Stimulated activated CD4-positive, alpha-beta T cell treated with anti-CD3 and anti-CD28 coated beads, TNF-alpha, amount 100 ng/mL, for 24 hours (primary cell): ENCODE measurements around the gene GRID2IP.
A peak's percentile ranks its signal among the peaks of the same experiment; 100 is the strongest.
"Not testable (repeated sequence)": the region's sequence is repeated elsewhere in the genome, so short reads cannot be mapped to it uniquely, and the experiment has no call there.

ENCODE experiments used
- DNase-seq, 3 experiments: peaks; one replicate each; pipeline ENCODE4 v3.0.0-alpha.2; 2020; ENCODE audit warnings: low read depth in 3 of 3

Gene GRID2IP

DNA sequence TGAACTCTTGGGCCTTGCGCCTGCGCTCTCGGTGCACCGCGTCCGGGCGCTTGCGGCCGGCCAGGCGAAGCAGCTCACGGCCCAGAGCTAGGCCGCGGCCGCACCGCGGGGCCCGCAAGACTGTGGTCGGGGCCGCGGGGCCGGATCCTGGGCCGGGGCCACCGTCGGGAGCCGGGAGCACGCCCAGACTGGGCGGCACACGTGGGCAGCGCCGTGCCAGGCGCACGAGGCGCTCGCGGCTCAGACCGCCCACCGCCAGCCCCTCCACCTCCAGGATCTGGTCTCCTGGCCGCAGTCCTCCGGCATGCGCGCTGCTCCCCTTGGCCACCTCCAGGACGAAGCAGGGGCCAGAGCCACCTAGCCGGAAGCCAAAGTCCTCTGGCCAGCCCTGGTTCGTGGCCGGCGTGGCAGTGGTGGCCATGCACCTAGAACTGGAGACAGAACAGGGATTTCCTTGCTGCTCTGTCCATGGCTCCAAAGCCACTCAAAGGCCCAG lies at the start of gene GRID2IP:
GRID2IP (minus strand) TSS at position 446 of the 496 bp plus-strand sequence; CDS start at position 421, 25 bp downstream.
- DNase-seq, result no peak

DNA sequence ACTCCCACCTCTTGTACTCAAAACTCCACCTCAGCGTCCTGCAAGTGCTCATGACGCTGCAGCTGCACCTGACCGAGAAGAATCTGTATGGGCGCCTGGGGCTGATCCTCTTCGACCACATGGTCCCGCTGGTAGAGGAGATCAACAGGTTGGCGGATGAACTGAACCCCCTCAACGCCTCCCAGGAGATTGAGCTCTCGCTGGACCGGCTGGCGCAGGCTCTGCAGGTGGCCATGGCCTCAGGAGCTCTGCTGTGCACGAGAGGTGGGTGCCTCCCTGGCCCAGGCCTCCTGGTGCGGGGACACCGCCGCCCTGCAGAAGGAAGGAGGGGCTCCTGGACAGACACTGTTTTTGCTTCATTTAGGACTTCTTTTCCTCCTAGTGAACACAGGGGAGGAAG lies 48.8 kb upstream of the GRID2IP start:
- DNase-seq, result no peak

GRCh38 chr7:6590645-6591110 lies 39.4 kb upstream of the GRID2IP start:
- no peak for DNase-seq

DNA sequence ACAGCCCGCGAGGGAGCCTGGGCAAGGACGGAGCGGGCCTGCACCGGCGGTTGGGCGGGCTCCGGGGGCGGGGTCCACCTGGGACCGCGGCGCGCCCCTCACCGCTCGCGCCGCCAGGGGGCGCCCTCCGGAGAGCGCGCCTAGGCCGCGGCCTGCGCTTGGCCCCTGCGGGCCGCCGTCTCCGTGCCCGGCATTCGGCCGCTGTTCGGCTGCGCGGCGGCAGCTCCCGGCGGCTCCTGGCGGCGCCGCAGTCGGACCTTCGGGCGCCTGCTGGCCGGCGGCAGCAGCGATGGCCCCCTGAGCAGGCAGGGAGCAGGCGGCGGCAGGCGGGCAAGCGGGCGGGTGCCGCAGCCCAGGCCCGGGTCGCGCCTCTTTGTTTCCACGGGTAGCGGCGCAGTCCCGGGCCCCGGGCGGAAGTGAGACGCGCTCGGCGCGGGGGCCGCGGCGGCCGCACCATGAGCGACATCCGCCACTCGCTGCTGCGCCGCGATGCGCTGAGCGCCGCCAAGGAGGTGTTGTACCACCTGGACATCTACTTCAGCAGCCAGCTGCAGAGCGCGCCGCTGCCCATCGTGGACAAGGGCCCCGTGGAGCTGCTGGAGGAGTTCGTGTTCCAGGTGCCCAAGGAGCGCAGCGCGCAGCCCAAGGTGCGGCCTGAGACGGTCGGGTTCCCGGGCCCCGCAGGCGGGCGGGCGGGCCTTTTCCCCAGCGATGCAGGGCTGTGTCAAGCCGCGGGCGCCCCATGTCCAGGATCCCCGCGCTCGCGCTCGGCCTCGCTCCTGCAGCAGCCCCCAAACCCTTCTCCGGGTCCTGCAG lies 38.8 kb upstream of the GRID2IP start, which contains the start of gene INTS15:
INTS15 (plus strand) TSS at position 193 of the 816 bp plus-strand sequence; CDS start at position 456, 263 bp downstream.
- DNase-seq, result peak; percentile 50 to 75 (median 73)

GRCh38 chr7:6589151-6589828 lies 38.0 kb upstream of the GRID2IP start:
- no peak for DNase-seq

DNA sequence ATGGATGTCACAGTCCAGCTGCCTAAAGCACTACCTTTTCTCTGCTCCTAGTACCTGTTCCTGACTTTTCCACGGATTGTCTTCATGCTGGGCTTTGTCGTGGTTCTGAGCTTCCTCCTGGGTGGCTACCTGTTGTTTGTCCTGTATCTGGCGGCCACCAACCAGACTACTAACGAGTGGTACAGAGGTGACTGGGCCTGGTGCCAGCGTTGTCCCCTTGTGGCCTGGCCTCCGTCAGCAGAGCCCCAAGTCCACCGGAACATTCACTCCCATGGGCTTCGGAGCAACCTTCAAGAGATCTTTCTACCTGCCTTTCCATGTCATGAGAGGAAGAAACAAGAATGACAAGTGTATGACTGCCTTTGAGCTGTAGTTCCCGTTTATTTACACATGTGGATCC lies 37.3 kb upstream of the GRID2IP start:
- no peak for DNase-seq

DNA sequence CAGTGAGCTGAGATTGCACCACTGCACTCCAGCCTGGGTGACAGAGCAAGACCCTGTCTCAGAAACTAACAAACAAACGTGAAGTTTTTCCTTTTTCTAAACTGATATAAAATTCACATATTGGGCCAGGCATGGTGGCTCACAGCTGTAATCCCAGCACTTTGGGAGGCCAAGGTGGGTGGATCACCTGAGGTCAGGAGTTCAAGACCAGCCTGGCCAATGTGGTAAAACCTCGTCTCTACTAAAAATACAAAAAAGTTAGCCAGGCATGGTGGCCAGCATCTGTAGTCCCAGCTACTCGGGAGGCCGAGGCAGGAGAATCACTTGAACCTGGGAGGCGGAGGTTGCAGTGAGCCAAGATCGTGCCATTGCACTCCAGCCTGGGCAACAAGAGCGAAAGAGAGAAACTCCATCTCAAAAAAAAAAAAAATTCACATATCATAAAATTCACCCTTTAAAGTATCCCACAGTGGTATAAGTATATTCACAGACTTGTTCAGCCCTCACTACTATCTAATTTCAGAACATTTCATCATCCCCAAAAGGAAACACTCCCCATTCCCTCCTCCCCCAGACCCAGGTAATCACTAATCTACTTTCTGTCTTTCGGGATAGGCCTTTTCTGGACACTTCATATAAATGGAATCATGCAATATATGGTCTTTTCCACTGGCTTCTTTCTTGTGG lies 34.6 kb upstream of the GRID2IP start:
- not testable (repeated sequence) for DNase-seq

- DNase-seq, result no peak
These were observed 28.2 kb upstream of the GRID2IP start for GRCh38 chr7:6579446-6579845.

GRCh38 chr7:6578114-6579084 lies 27.1 kb upstream of the GRID2IP start:
- DNase-seq, result no peak

- peak; percentile 78 to 90 (median 81) for DNase-seq
These were observed 26.3 kb upstream of the GRID2IP start, which contains the start of gene ZDHHC4 for GRCh38 chr7:6577369-6578113. Gene ZDHHC4, plus strand, starts transcription at chr7:6577454. Its CDS starts 3,108 bp downstream, at chr7:6580562.

DNA sequence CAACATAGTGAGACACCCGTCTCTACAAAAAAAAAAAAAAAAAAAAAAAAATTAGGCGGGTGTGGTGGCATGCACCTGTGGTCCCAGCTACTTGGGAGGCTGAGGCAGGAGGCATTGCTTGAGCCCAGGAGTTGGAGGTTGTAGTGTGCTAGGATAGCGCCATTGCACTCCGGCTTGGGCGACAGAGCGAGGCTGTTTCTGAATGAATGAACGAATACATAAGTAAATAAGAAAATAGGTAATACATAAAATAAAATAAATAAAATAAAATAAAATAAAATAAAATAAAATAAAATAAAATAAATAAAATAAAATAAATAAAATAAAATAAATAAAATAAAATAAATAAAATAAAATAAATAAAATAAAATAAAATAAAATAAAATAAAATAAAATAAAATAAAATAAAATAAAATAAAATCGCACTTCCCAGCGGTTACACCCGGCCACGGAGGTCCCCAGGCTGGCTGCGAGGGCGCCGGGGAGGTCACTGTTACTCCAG lies 25.7 kb upstream of the GRID2IP start:
- DNase-seq, result peak in 1 of 3 experiments; percentile 17

DNA sequence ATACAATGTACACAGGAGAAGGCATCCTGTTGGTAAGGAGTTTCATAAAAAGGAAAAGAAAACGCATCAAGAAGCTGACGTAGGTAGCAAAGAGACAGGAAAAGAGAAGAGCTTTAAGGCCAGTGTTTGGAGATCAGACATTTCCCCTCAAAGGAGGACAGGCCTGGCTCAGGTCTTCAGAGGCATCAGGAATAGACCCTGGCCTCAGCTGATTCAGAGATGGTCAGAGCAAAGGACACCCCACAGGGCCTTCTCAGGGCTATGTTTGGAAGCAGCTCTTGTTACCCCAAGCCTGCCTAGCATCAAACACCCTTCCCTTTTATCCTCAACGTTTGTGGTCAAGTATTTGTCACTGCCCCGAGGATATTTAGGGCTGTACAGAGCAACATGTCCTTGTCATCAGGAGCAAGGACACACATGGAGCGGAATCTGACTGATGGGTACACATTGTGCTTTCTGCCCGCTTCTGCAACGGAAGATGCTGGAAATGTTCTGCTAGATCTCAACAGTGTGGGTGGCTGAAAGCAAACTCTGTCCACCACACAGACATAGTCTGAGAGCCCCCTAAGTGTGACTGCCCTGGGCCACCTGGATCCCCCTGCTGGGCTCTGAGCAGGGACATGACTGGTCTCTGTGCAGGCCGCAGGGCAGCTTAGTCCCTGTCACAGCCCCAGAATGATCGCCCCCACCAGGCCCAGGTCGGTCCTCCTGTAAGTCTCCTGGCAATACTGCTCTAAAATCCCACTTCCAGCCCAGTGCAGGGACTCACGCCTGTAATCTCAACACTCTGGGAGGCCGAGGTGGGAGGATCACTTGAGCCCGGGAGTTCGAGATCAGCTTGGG lies 25.0 kb upstream of the GRID2IP start:
- DNase-seq, result no peak

- no peak for DNase-seq
These were observed 24.2 kb upstream of the GRID2IP start for GRCh38 chr7:6575281-6576023.

DNA sequence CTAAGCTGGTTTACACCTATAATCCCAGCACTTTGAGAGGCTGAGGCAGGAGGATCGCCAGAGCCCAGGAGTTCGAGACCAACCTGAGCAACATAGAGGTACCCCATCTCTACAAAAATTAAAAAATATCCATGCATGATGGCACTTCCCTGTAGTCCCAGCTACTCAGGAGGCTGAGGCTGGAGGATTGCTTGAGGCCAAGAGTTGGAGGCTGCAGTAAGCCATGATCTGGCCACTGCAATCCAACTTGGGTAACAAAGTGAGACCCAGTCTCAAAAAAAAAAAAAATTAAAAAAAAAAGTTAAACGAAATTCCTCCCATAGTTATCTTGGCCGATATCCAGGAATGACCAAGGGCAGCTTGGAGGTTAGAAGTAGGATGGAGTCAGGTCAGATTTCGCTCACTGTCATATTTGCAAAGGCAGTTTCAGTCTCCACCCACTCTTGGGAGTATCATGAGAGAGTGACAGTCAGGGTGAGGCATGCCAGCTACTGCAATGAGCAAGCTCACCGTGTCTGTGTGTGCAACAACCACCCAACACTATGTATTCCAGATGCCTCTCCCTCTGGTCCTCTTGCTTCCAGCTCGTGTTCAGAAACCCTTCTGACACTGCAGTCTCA lies 20.0 kb upstream of the GRID2IP start:
- DNase-seq, result no peak

DNA sequence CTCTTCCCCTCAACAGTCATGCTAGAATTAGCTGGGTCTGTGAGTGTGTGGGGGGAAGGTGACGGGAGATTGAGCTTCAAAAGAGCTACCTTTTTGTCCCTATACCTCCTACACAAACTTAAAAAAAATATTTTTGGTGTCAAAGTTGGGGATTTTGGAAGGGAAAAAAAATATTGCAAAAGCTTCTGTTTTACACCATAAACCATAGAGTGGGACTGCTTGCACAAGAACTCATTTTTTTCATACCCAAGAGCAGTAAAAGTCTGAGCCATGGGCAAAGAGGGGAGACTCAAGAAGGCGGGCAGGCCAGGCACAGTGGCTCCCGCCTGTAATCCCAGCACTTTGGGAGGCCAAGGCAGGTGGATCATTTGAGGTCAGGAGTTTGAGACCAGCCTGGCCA lies 16.6 kb upstream of the GRID2IP start:
- DNase-seq, result no peak

DNA sequence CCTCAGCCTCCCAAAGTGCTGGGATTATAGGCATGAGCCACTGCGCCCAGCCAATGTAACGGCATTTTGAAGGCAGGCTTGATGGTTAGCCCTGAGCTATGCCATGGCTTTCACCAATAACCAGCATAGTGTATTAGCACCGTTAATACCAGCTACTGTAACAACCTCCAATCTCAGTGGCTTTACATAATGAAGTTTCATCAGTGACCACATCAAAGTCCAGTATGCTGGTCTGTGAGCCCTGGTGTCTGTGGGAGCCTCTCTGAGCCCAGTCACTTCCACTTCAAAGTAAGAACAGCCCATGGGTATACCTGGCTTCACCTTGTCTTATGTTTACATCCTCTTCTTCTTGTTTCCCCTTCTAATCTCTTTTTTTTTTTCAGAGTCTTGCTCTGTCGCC lies 14.4 kb upstream of the GRID2IP start:
- DNase-seq, result no peak

DNA sequence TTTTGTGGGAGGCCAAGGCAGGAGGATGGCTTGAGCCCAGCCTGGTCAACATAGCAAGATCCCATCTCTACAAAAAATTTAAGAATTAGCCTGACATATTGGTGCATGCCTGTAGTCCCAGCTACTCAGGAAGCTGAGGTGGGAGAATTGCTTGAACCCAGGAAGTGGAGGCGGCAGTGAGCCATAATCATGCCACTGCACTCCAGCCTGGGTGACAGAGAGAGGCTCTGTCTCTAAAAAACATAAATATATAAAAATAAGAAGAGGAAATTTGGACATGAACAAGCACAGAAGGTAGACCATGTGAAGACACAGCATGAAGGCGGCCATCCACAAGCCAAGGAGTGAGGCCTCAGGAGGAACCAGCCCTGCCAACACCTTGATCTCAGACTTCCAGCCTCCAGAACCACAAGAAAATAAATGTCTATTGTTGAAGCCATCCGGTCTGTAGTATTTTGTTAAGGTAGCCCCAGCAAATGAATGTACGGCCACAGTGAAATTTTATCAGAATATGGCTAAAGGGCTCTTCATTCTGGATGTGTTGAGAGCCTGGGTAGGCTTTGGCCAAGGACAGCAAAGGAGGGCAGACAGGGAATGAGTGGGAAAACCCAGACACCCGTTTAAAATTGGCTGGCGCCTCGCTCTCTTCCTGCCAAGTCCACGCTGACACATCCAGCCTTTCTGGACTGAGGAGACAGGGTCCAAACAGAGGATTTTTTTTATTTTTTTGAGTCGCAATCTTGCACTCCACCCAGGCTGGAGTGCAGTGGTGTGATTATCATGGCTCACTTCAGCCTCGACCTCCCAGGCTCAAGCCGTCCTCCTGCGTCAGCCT lies 12.9 kb upstream of the GRID2IP start:
- DNase-seq, result no peak
